DND-41 (cell line): Measurements from ENCODE around the gene FAM184B.

Experiments used
- CTCF ChIP-seq: IDR thresholded peaks from 2 replicates; pipeline ENCODE4 v1.5.1; 2012; ENCODE audit warnings: borderline replicate concordance, low read length, moderate library complexity, mild to moderate bottlenecking; ENCODE audit not compliant: poor library complexity, severe bottlenecking; ENCODE audit errors: extremely low read depth
- EZH2 ChIP-seq: IDR thresholded peaks from 3 replicates; pipeline ENCODE4 v1.6.1; 2012; ENCODE audit warnings: borderline replicate concordance, low read depth, mild to moderate bottlenecking, moderate library complexity, low read length, inconsistent platforms; ENCODE audit not compliant: severe bottlenecking

- TF ChIP-seq CTCF = no peak
- TF ChIP-seq EZH2 = no peak
Measured at GRCh38 chr4:17708992-17709762, 72.2 kb downstream of the FAM184B start.
